ENCODE measurements around the gene MYL12A.
"Not testable (repeated sequence)": the region's sequence is repeated elsewhere in the genome, so short reads cannot be mapped to it uniquely, and the experiment has no call there.

The MYL12A gene

GRCh38 chr18:3255611-3256165, 8.1 kb downstream of the MYL12A start:
- no peak for DNase-seq (ENCODE audit: low read depth)

GRCh38 chr18:3256693-3257626, 9.4 kb downstream of the MYL12A start:
- no peak for DNase-seq (ENCODE audit: low read depth)

- no peak for DNase-seq (ENCODE audit: low read depth)
These were observed 10.1 kb downstream of the MYL12A start for GRCh38 chr18:3257627-3258120.

- DNase-seq (ENCODE audit: low read depth) = no peak
These were observed 13.4 kb downstream of the MYL12A start for GRCh38 chr18:3260995-3261372.

- peak; percentile 75 for DNase-seq (ENCODE audit: low read depth)
These were observed 14.0 kb downstream of the MYL12A start, which contains the start of gene MYL12B for GRCh38 chr18:3261373-3262233. MYL12B (plus strand) TSS chr18:3262133; CDS start chr18:3272899, 10,766 bp downstream.

GRCh38 chr18:3262234-3263131, 14.9 kb downstream of the MYL12A start:
- DNase-seq (ENCODE audit: low read depth) = no peak

- DNase-seq (ENCODE audit: low read depth) = no peak
These were observed 15.6 kb downstream of the MYL12A start for GRCh38 chr18:3263132-3263700.

- DNase-seq (ENCODE audit: low read depth) = no peak
These were observed 16.8 kb downstream of the MYL12A start for GRCh38 chr18:3264362-3264761.

GRCh38 chr18:3265564-3266033, 18.0 kb downstream of the MYL12A start:
- no peak for DNase-seq (ENCODE audit: low read depth)

GRCh38 chr18:3266062-3266608, 18.5 kb downstream of the MYL12A start:
- DNase-seq (ENCODE audit: low read depth) = no peak

- DNase-seq (ENCODE audit: low read depth) = no peak
These were observed 20.7 kb downstream of the MYL12A start for GRCh38 chr18:3268306-3268705.

- no peak for DNase-seq (ENCODE audit: low read depth)
These were observed 21.8 kb downstream of the MYL12A start for GRCh38 chr18:3269241-3269913.

- no peak for DNase-seq (ENCODE audit: low read depth)
These were observed 22.3 kb downstream of the MYL12A start for GRCh38 chr18:3269914-3270299.

GRCh38 chr18:3273042-3273441, 25.4 kb downstream of the MYL12A start:
- no peak for DNase-seq (ENCODE audit: low read depth)

GRCh38 chr18:3277643-3278213, 30.1 kb downstream of the MYL12A start:
- DNase-seq (ENCODE audit: low read depth) = not testable (repeated sequence)

- no peak for DNase-seq (ENCODE audit: low read depth)
These were observed 31.9 kb downstream of the MYL12A start for GRCh38 chr18:3279201-3280185.

- no peak for DNase-seq (ENCODE audit: low read depth)
These were observed 34.1 kb downstream of the MYL12A start for GRCh38 chr18:3281456-3282400.

All from activated T-cell treated with anti-CD3 and anti-CD28 coated beads for 48 hours (primary cell).